GM18951 (cell line): ENCODE measurements around the gene TREML1.

ENCODE experiments used
- POLR2A ChIP-seq: IDR thresholded peaks from 4 replicates; pipeline ENCODE4 v1.6.1; 2011; ENCODE audit warnings: mild to moderate bottlenecking; ENCODE audit not compliant: insufficient read length, insufficient read depth; ENCODE audit errors: extremely low read depth
- in situ Hi-C: fragments of 300-500 bp; cut with MboI; formaldehyde crosslinking; loops from one replicate; pipeline ENCODE4 v1.12.0; 2022; ENCODE audit warnings: low sequenced_read_pairs, mixed read lengths, inconsistent platforms; ENCODE audit not compliant: unreplicated experiment

TREML1 gene

DNA sequence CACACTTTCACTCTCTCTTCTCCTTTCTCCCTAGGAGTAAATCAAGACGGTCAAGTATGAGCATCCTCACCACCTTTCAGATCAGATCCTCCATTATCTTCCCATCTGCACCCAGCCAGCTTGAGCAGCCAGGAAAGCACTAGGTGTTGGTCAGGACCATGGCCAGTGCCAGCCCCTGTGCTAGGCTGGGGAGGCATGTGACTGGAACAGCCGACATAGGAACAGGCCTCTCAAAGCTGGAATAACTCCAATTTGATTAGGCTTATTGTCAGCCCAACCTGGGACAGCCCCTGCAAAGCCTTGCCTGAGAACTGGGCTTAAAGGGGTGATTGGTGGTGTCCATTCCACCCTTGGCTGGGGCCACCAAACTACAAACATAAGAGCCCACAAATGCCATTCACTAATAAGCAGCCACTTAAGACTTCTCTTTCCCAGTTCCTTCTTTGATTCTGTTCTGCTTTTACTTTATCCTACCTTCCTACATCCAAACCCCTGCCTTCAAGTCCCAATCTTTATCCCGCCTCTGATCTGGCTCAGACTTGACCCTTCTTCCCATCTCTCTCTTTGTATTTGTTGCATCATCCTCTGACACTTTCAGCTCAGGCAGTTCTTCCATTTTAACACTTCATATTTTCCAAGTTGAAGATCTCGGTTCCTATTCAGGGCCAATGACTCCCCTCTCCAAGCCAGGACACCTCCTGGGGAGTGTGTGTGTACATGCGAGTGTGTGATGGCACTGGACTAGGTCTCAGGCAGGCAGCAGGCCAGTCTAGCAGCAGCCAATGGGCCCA, 13.2 kb upstream of the TREML1 start:
- in situ Hi-C loops, result no loop called here
- TF ChIP-seq POLR2A, result no peak

- no peak for TF ChIP-seq POLR2A
- in situ Hi-C loops, result no loop called here
Measured at GRCh38 chr6:41164551-41165120, 10.5 kb upstream of the TREML1 start.

- in situ Hi-C loops, result no loop called here
- TF ChIP-seq POLR2A, result no peak
Measured at GRCh38 chr6:41163419-41163717, 9.2 kb upstream of the TREML1 start.

DNA sequence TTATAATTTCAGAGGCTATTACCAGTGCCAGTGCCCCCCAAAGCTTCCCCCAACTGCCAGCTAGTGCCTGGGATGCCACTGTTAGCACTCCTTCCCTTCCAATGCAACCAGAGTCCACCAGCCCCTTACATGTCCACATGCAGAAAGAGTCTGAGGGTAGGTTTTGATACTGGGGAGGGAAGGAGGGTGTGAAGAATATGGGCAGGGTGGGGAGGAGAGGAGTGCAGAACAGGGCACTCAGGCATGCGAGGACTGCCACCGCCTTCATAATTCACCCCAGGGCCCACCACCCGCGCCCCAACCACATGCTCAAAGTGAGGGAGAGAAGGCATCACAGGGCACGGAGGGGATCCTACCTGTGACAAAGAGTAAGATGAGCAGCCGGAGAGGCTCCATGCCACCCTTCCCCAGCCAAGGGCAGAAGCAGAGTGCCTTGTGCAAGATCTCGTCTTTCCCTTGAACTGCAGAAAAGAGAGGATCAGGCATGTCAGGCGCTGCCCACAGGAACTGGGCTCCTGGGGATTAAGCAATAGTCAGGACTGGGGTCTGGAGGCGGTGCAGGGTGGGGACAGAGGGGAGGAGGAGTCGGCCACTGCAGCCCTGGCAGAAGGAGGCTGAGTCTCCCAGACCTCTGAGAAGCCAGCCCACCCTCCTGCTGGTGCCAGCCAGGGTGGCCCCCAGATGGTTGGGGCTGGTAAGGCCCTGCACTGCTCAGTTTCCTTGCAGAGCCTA, 8.7 kb upstream of the TREML1 start, which contains the start of gene TREM2:
Gene TREM2 (minus strand): TSS at position 430 of the 732 bp plus-strand sequence. CDS start 34 bp downstream, at position 396.
- no peak for TF ChIP-seq POLR2A
- in situ Hi-C loops, result no loop called here

DNA sequence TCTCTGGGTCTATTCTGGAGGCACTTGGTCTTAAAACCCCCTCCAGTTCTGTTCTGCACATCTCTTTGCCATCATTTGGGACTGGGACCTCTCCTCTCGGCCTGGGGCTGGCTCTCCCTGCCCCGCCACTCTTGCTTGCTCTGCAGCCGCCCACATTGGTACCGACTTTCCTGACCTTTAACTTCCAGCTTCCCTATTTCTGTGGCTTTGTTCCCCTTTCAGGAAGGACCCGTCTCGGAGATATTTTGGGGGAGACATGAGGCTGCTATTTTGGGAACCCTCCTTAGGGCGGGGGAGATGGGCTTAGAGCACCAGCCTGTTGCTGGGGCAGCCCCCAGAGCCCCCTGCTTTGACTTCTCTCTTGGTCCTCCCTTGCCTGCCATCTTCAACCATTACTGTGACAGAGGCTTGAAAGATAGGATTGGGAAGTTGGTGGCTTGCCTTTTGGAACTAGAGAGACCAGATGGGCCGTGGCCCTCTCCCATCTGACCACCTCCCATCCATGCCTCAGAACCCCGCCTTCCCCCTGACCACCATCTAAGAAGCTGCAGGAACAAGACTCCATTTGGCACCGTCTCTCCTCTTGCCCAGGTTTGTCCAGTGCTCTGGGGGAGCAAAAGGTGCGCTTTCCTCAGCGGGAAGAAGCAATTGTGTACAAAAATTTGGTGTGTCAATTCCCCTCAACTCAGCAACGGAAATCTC, 7.9 kb upstream of the TREML1 start:
- no peak for TF ChIP-seq POLR2A

DNA sequence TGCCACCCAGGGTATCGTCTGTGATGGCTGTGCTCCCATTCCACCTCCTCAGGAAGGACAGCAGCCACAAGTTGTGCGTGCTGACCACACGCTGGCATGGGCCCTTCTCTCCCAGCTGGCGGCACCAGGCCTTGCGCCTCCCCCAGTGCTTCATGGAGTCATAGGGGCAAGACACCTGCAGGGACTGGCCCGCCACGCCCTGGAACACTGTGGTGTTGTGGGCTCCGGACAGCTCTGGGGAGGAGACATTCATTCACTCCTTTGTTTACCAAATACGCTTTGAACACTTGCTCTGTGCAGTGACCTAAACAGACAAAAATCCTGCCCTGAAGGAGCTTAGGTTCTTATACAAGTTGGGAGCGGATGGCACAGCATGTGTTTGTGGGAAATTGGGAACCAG, 7.2 kb upstream of the TREML1 start:
- TF ChIP-seq POLR2A, result no peak
- in situ Hi-C loops, result no loop called here

More for the DNA sequence above, 7.9 kb upstream of the TREML1 start:
- in situ Hi-C loops, result no loop called here

DNA sequence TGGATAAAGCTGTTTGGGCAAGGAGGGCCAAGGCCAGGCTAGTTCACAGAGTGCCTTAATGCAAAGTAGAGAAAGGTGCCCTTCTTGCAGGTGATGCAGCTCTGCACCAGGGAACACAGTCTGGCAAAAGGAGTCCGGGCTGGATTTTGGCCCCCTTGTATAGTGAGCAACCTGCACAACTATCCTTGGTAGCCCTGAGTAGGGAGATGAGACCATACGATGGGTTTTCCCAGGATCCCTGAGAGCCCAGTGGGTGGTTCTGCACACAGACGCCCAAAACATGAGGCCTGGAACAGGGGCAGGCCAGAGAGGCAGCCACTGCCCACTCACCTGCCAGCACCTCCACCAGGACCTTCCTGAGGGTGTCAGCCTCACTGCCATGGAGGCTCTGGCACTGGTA, 6.8 kb upstream of the TREML1 start:
- no peak for TF ChIP-seq POLR2A
- in situ Hi-C loops, result no loop called here

DNA sequence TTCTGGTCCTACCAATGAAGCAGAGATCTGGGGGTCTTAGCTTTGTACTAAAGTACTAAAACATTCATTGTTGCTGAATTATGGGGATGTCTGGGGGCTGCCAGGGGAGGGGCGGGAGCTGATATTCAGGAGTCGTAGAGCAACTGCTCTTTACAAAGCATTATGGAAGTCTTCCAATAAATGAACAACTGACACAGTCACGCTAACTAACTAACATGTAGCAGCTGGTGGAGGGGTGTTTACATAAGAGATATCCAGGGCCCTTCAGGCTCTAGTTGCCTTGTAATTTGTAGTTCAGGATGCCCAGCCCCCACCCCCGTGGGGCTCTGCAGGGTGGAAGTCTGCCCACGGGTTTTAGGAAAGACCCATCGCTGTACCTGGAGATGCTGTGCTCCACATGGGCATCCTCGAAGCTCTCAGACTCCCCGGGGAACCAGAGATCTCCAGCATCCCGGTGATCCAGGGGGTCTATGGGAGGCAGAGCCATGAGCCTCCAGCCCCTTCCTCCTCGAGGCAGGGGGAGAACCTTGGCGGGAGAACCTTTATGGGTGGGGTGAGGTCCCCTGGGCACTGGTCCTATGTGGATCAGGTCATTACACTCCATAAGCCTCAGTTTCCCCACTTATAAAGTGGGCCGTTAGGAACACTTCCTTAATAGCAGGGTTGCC, 5.4 kb upstream of the TREML1 start:
- in situ Hi-C loops, result no loop called here
- no peak for TF ChIP-seq POLR2A

GRCh38 chr6:41157323-41157722, 3.2 kb upstream of the TREML1 start:
- no peak for TF ChIP-seq POLR2A

DNA sequence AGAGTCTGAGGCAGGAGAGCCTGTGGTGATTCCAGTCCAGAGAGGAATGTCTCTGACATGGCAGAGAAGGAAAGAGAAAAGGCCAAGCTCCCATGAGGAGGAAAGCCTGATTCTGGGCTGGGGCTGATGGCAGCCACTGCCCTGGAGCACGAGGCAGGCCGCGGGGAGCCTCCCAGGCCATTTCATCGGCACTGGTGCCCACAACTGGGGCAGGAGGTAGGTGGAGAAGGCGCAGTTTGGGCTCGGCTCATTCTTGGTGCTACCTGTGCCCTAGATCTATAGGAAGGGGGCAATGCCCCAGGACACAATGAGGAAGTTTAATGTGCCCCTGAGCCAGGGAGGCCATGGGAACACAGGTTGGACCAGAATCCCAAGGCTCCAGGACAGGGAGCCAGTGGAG, 2.6 kb upstream of the TREML1 start:
- no peak for TF ChIP-seq POLR2A
- in situ Hi-C loops, result no loop called here

More at GRCh38 chr6:41157323-41157722, 3.2 kb upstream of the TREML1 start:
- in situ Hi-C loops, result no loop called here

DNA sequence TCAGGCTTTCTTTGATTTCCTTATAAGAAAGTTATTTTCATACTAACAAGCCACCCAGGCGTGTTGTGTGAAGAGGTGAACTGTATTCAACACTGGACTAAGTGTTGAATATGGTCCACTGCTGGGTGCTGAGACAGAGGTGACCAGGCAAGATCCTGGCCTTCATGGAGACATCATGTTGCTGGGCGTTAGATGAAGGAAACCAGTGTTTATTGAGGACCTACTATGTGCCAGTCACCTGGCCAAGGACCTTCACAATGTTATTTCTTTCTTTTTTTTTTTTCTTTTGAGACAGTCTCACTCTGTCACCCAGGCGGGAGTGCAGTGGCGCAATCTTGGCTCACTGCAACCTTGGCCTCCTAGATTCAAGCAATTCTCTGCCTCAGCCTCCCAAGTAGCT, 1.9 kb upstream of the TREML1 start:
- no peak for TF ChIP-seq POLR2A
- in situ Hi-C loops, result no loop called here

- in situ Hi-C loops, result no loop called here
- no peak for TF ChIP-seq POLR2A
Measured at GRCh38 chr6:41155132-41155805, 1.1 kb upstream of the TREML1 start.
